Glomerular endothelial cell (primary cell): Measurements from ENCODE around the gene ANKRD44. TPM values are rescaled to one million over a fixed set of nuclear protein-coding genes. Genes with fewer than 3 reads are reported as not detected.

Source experiments
- total RNA-seq: library from RNA; depleted of rRNA; stranded (reverse); fragments of >200 nt; gene quantifications from 2 replicates; pipeline ENCODE4 v1.2.3, GENCODE V29; 2015

ANKRD44 gene
- total RNA-seq, 1 donor from 2014 or later = 11.6 TPM

Other genes with a start within 250 kb of the ANKRD44 start
- gene SF3B1, start 124.2 kb upstream of the ANKRD44 start, total RNA-seq = 144 and 188 TPM in 2 replicates
- 30.9 and 35.1 TPM in 2 replicates for gene COQ10B, start 142.8 kb upstream of the ANKRD44 start, total RNA-seq
- gene HSPD1, start 189.1 kb upstream of the ANKRD44 start, total RNA-seq = 153 and 164 TPM in 2 replicates
- 120 and 146 TPM in 2 replicates for gene HSPE1, start 189.6 kb upstream of the ANKRD44 start, total RNA-seq
- gene MOB4, start 205.3 kb upstream of the ANKRD44 start, total RNA-seq = 28.2 and 32.3 TPM in 2 replicates